Measurements from ENCODE around the gene PACRG.

- no peak for TF ChIP-seq GATA2 (IDR thresholded peaks at IDR 0.05; ENCODE audit: low read depth, low read length)
- no peak for TF ChIP-seq GATA3 (IDR thresholded peaks at IDR 0.05; ENCODE audit: low read depth, low read length)
Measured at GRCh38 chr6:163199371-163199770, 471.6 kb downstream of the PACRG start.
